Hepatocyte (in vitro differentiated cells): ENCODE measurements around the gene MSI2. TPM values are rescaled to one million over a fixed set of nuclear protein-coding genes. Genes with fewer than 3 reads are reported as not detected.

ENCODE experiments used
- DNase-seq: peaks from one replicate; pipeline ENCODE4 v3.0.0-alpha.2; 2016; ENCODE audit warnings: low spot score
- H2AFZ ChIP-seq: fragments of 200-600 bp; sonication (generic); 2 replicates; pipeline ENCODE4 v1.6.0; 2016; ENCODE audit warnings: antibody characterized with exemption, mild to moderate bottlenecking
- H3K27ac ChIP-seq: fragments of 200-600 bp; sonication (generic); 2 replicates; pipeline ENCODE4 v1.5.1; 2016; ENCODE audit warnings: mild to moderate bottlenecking
- H3K27me3 ChIP-seq: fragments of 200-600 bp; sonication (generic); 2 replicates; pipeline ENCODE4 v1.6.1; 2016
- H3K36me3 ChIP-seq: fragments of 200-600 bp; sonication (generic); replicated peaks from 2 replicates; pipeline ENCODE4 v1.5.1; 2016; ENCODE audit warnings: low read depth; ENCODE audit not compliant: insufficient read depth
- H3K4me1 ChIP-seq: fragments of 200-600 bp; sonication (generic); 2 replicates; pipeline ENCODE4 v1.5.1; 2016; ENCODE audit warnings: mild to moderate bottlenecking, moderate library complexity; ENCODE audit not compliant: insufficient read depth
- H3K4me2 ChIP-seq: fragments of 200-600 bp; sonication (generic); 2 replicates; pipeline ENCODE4 v1.6.0; 2016
- H3K4me3 ChIP-seq: fragments of 200-600 bp; sonication (generic); 2 replicates; pipeline ENCODE4 v1.5.1; 2016; ENCODE audit warnings: mild to moderate bottlenecking
- H3K79me2 ChIP-seq: fragments of 200-600 bp; sonication (generic); 2 replicates; pipeline ENCODE4 v1.6.0; 2017; ENCODE audit warnings: mild to moderate bottlenecking
- H3K9me2 ChIP-seq: fragments of 200-600 bp; sonication (generic); replicated peaks from 2 replicates; pipeline ENCODE4 v1.6.0; 2017; ENCODE audit warnings: mild to moderate bottlenecking; ENCODE audit not compliant: insufficient read depth
- H3K9me3 ChIP-seq: fragments of 200-600 bp; sonication (generic); 2 replicates; pipeline ENCODE4 v1.5.1; 2016; ENCODE audit warnings: low read depth, mild to moderate bottlenecking
- H4K20me1 ChIP-seq: fragments of 200-600 bp; sonication (generic); 2 replicates; pipeline ENCODE4 v1.6.0; 2016; ENCODE audit warnings: mild to moderate bottlenecking; ENCODE audit not compliant: insufficient read depth, poor library complexity, severe bottlenecking
- EZH2 ChIP-seq: fragments of 200-600 bp; sonication (generic); IDR thresholded peaks from 2 replicates; pipeline ENCODE4 v1.6.1; 2016; ENCODE audit warnings: antibody characterized with exemption, mild to moderate bottlenecking, borderline replicate concordance
- EZH2phosphoT487 ChIP-seq: fragments of 200-600 bp; sonication (generic); IDR thresholded peaks from one replicate; pipeline ENCODE4 v1.6.1; 2018; ENCODE audit warnings: antibody characterized with exemption, mild to moderate bottlenecking, low read depth, moderate library complexity; ENCODE audit not compliant: unreplicated experiment, severe bottlenecking
- WGBS: methylation state at CpG from one replicate; pipeline ENCODE4 v1.1.6; 2016; ENCODE audit warnings: low lambda C conversion rate; ENCODE audit errors: missing lambda C conversion rate; 5-methylcytosine and 5-hydroxymethylcytosine counted together
- polyA plus RNA-seq: library from polyadenylated mRNA; unstranded; fragments of >200 nt; fragmentation: Nextera tagmentation; extraction: Ambion mirVana; gene quantifications from 2 replicates; pipeline ENCODE4 v1.2.1, GENCODE V29; 2016
- total RNA-seq: library from RNA; depleted of rRNA; stranded (reverse); fragments of >200 nt; gene quantifications from 2 replicates; pipeline ENCODE4 v1.2.3, GENCODE V29; 2014
- TF ChIP-seq, protein P1 (sequence below): fragments of 200-600 bp; sonication (generic); IDR thresholded peaks from 2 replicates; pipeline ENCODE4 v1.5.1; 2016; ENCODE audit warnings: antibody characterized with exemption, mild to moderate bottlenecking; ENCODE audit not compliant: poor library complexity

MSI2 gene
- total and polyA plus RNA-seq, 2 experiments from 2014 or later: 16.1 to 60.6 TPM

DNA sequence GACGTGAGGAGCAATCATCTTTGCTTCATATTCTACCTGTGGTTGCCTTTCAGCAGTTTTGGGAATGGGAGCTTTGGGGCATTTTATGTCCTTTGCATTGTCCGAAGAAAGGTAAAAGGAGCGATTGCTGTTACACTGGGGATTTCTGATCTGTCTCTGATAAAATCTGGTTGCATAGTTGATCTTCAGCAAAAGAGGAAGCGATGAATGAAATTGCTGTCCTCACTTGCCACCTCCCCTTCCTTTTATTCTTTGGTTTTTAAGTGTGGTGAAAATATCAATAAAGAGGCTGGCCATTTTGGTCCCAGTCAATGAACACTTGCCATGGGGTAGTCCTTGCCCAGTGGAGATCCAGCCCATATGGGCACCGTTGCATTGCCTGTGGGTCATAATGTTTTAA lies 236.8 kb downstream of the MSI2 start:
- H3K4me1 ChIP-seq: no peaks in the 10 kb centered on the region
- 97% methylated on average over 5 of the region's 5 CpGs for WGBS
- H3K27me3 ChIP-seq: no peaks in the 10 kb centered on the region

DNA sequence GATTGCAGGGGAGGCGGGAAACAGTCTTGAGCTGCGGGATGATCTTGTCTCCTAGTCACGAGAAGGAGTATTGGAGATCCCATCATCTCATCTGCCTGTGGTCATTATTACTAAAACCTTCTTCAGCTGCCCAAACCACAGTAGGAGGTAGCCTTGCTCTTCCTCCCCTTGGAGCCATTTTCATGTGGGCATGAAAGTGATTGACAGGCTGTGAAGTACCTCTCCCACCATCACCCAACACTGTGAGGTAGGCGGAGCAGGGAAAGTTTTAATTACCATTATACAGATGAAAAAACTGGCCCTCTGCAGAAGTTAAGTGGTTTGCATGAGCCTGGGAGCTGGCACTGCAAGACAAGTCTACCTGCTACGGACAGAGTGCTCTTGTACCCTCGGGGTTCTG lies 237.3 kb downstream of the MSI2 start:
- Histone ChIP-seq H2AFZ (no peak overlapping the region), H3K4me1 (no peaks in the 10 kb centered on the region), H3K27ac (no peak overlapping the region), H3K4me3 (no peak overlapping the region), H3K4me2 (no peak overlapping the region), H3K9me2 (no peaks in the 10 kb centered on the region), H3K9me3 (no peaks in the 10 kb centered on the region), H3K36me3 (no peaks in the 10 kb centered on the region), H3K27me3 (no peaks in the 10 kb centered on the region), H3K79me2 (peaks cover 32% of the 10 kb centered on the region), H4K20me1 (no peaks in the 10 kb centered on the region)
- 93% methylated on average over 6 of the region's 6 CpGs for WGBS
- no peak for DNase-seq
- TF ChIP-seq, protein P1, sequence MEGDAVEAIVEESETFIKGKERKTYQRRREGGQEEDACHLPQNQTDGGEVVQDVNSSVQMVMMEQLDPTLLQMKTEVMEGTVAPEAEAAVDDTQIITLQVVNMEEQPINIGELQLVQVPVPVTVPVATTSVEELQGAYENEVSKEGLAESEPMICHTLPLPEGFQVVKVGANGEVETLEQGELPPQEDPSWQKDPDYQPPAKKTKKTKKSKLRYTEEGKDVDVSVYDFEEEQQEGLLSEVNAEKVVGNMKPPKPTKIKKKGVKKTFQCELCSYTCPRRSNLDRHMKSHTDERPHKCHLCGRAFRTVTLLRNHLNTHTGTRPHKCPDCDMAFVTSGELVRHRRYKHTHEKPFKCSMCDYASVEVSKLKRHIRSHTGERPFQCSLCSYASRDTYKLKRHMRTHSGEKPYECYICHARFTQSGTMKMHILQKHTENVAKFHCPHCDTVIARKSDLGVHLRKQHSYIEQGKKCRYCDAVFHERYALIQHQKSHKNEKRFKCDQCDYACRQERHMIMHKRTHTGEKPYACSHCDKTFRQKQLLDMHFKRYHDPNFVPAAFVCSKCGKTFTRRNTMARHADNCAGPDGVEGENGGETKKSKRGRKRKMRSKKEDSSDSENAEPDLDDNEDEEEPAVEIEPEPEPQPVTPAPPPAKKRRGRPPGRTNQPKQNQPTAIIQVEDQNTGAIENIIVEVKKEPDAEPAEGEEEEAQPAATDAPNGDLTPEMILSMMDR: no peak
- TF ChIP-seq EZH2 (no peak), EZH2phosphoT487 (no peak)

More for the DNA sequence above, 236.8 kb downstream of the MSI2 start:
- Histone ChIP-seq H4K20me1 (no peaks in the 10 kb centered on the region), H3K79me2 (peaks cover 33% of the 10 kb centered on the region), H3K4me3 (no peak overlapping the region), H3K4me2 (no peak overlapping the region), H3K9me2 (no peaks in the 10 kb centered on the region), H3K9me3 (no peaks in the 10 kb centered on the region), H3K36me3 (no peaks in the 10 kb centered on the region), H3K27ac (no peak overlapping the region), H2AFZ (no peak overlapping the region)
- DNase-seq: no peak
- TF ChIP-seq, protein P1: no peak
- TF ChIP-seq EZH2phosphoT487 (no peak), EZH2 (no peak)

DNA sequence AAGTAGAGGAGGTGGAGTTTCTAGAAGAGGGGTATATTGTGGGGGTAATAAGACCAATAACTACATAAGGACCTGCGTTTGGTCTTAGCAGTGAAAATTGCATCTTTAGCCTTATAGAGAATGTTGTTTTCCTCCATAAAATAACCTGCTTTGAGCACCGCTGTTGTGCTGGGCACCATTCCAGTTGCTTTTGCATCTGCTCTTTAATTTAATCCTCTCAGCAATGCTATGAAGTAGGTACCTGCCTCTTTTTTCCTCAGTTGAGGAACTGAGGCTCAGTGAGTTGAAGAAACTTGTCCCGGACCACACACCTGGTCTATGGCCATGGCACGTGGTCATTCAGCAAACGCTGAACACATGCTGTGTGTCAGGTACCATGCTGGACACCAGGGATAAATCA lies 238.1 kb downstream of the MSI2 start:
- Histone ChIP-seq H3K27ac (no peak overlapping the region), H3K4me2 (no peak overlapping the region), H3K27me3 (no peaks in the 10 kb centered on the region), H3K4me1 (no peaks in the 10 kb centered on the region), H2AFZ (no peak overlapping the region), H3K4me3 (no peak overlapping the region), H3K79me2 (peaks cover 35% of the 10 kb centered on the region), H3K36me3 (no peaks in the 10 kb centered on the region), H3K9me3 (no peaks in the 10 kb centered on the region), H4K20me1 (no peaks in the 10 kb centered on the region), H3K9me2 (no peaks in the 10 kb centered on the region)
- 98% methylated on average over 5 of the region's 5 CpGs for WGBS
- no peak for DNase-seq
- TF ChIP-seq EZH2 (no peak), EZH2phosphoT487 (no peak)
- TF ChIP-seq, protein P1: no peak

DNA sequence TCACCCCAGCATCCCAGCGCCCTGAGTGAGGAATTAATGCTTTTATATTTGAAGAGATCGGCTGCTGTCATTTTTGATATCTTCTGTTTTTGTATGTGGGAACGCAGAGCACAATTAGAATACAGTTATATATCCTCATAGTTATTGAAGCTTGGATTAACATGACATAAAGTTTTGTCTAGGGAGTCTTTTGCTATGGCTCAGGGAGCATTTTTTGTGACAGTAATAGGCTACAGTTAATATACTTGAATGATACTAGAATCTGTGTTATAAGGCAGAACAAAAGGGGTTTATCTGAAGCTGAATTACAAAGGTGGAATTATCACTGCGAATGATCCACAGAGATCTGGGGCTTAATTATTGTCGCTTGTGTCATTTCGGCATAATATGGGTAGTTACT lies 239.4 kb downstream of the MSI2 start:
- Histone ChIP-seq H4K20me1 (no peaks in the 10 kb centered on the region), H3K9me2 (no peaks in the 10 kb centered on the region), H3K27me3 (no peaks in the 10 kb centered on the region), H3K4me1 (no peaks in the 10 kb centered on the region), H3K4me3 (no peak overlapping the region), H2AFZ (no peak overlapping the region), H3K79me2 (peaks cover 38% of the 10 kb centered on the region), H3K27ac (no peak overlapping the region), H3K36me3 (no peaks in the 10 kb centered on the region), H3K4me2 (no peak overlapping the region), H3K9me3 (no peaks in the 10 kb centered on the region)
- 96% methylated on average over 6 of the region's 6 CpGs for WGBS
- no peak for DNase-seq
- TF ChIP-seq, protein P1: no peak
- TF ChIP-seq EZH2phosphoT487 (no peak), EZH2 (no peak)
